NCI-H1417 treated with DMSO at 0.1 percent for 48 hours (cell line): ENCODE measurements around the gene GPS1.
"Not testable (repeated sequence)": the region's sequence is repeated elsewhere in the genome, so short reads cannot be mapped to it uniquely, and the experiment has no call there.

Source experiments
- DNase-seq: peaks from one replicate; lab custom pipeline; 2025; lab: John Stamatoyannopoulos, UW

GPS1 gene

GRCh38 chr17:82028966-82029365 is 22.7 kb upstream of the GPS1 start:
- no peak for DNase-seq

- no peak for DNase-seq
These were observed 22.3 kb upstream of the GPS1 start for GRCh38 chr17:82029391-82029790.

- no peak for DNase-seq
These were observed 21.7 kb upstream of the GPS1 start for GRCh38 chr17:82029990-82030469.

- DNase-seq, result no peak
These were observed 21.0 kb upstream of the GPS1 start for GRCh38 chr17:82030470-82031302.

GRCh38 chr17:82031303-82031884 is 20.3 kb upstream of the GPS1 start, which contains the start of gene RAC3:
Gene RAC3 (plus strand): TSS chr17:82031678. CDS start chr17:82031762, 84 bp downstream.
- DNase-seq, result no peak

GRCh38 chr17:82031885-82032627 is 19.6 kb upstream of the GPS1 start:
- DNase-seq, result no peak

GRCh38 chr17:82033359-82034085 is 18.2 kb upstream of the GPS1 start:
- DNase-seq, result no peak

- DNase-seq, result no peak
These were observed 17.2 kb upstream of the GPS1 start for GRCh38 chr17:82034371-82035011.

GRCh38 chr17:82035488-82035887 is 16.2 kb upstream of the GPS1 start:
- no peak for DNase-seq

- DNase-seq, result no peak
These were observed 15.6 kb upstream of the GPS1 start for GRCh38 chr17:82035956-82036633.

GRCh38 chr17:82036634-82037091 is 15.0 kb upstream of the GPS1 start:
- no peak for DNase-seq

- DNase-seq, result peak; percentile 63
These were observed 14.4 kb upstream of the GPS1 start, which contains the start of gene DCXR for GRCh38 chr17:82037092-82037888. Gene DCXR (minus strand): TSS chr17:82037697. CDS start chr17:82037682, 15 bp downstream.

GRCh38 chr17:82037889-82038195 is 13.9 kb upstream of the GPS1 start:
- no peak for DNase-seq

- not testable (repeated sequence) for DNase-seq
These were observed 12.8 kb upstream of the GPS1 start for GRCh38 chr17:82038796-82039409.

- DNase-seq, result no peak
These were observed 11.9 kb upstream of the GPS1 start for GRCh38 chr17:82039695-82040299.

GRCh38 chr17:82041144-82041814 is 10.4 kb upstream of the GPS1 start:
- DNase-seq, result no peak

GRCh38 chr17:82042649-82043048 is 9.0 kb upstream of the GPS1 start:
- DNase-seq, result no peak

GRCh38 chr17:82043507-82043906 is 8.2 kb upstream of the GPS1 start:
- no peak for DNase-seq
